Myocyte (in vitro differentiated cells): ENCODE measurements around the gene CACUL1. TPM values are rescaled to one million over a fixed set of nuclear protein-coding genes. Genes with fewer than 3 reads are reported as not detected.
"Not testable (repeated sequence)": the region's sequence is repeated elsewhere in the genome, so short reads cannot be mapped to it uniquely, and the experiment has no call there.

Experiments used
- DNase-seq: peaks from one replicate; pipeline ENCODE4 v3.0.0-alpha.2; 2012; ENCODE audit warnings: low read depth
- total RNA-seq: library from RNA; depleted of rRNA; stranded (reverse); fragments of >200 nt; gene quantifications from 2 replicates; pipeline ENCODE4 v1.2.3, GENCODE V29; 2014

The CACUL1 gene
- total RNA-seq, 1 donor from 2014 or later = 42.4 TPM

DNA sequence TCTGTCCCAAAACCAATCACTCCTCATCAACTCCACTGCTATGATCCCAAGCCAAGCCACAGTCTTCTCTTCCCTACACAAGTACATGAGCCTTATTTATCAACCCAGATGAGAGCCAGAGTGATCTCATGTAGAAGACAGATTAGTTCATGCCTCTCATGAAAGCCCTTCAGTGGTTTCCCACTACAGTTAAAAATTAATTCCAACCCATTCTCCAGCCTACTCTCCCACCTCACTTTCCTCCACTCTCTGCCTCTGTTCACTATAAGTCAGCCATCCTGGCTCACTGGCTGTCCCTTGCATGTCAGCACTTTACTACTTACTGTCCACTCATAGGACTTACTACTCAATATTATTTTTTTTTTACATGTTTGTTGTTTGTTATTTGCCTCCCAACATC is 67.3 kb downstream of the CACUL1 start:
- no peak for DNase-seq

DNA sequence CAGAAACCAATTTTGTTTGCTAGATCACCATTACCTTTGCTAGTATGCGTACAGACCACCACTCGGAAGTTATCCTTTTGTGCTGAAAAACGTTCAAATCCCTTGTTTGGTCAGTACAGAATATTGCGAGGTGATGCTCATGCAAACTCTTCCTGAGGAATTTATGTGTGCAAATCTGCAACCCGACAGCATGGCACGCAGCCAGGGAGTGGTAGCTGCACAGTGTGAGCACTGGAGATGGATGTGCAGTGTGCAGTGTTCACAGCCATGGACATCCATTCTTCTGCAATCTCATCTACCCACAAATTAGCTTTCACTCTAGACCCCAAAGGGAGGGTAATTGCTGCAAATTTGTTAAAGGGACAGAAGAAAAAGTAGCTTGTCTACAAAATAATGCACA is 72.2 kb downstream of the CACUL1 start:
- no peak for DNase-seq

DNA sequence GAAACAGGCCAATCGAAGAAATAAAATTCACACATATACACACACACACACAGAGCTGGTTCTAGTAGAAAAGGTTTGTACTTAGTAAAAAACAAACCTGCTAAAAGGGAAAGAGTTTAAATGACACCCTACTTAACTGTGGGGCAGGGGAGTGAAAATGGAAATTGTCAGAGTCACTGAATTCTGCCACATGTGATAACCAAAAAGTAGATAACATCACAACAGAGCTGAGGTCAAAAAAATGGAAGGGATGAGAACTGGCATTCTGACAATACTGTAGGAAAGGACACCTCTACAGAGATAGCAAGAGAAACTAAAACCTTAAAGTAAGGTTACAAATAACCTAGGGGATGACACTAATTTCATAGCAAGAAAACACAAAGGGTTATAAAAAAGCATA is 74.6 kb downstream of the CACUL1 start:
- DNase-seq = no peak

- no peak for DNase-seq
These were observed 80.4 kb downstream of the CACUL1 start for GRCh38 chr10:118674226-118674919.

- DNase-seq = no peak
These were observed 81.7 kb downstream of the CACUL1 start for GRCh38 chr10:118672766-118673715.

GRCh38 chr10:118672153-118672552 is 82.6 kb downstream of the CACUL1 start:
- DNase-seq = no peak

GRCh38 chr10:118671221-118671620 is 83.5 kb downstream of the CACUL1 start:
- not testable (repeated sequence) for DNase-seq

- no peak for DNase-seq
These were observed 84.2 kb downstream of the CACUL1 start for GRCh38 chr10:118670472-118671124.

DNA sequence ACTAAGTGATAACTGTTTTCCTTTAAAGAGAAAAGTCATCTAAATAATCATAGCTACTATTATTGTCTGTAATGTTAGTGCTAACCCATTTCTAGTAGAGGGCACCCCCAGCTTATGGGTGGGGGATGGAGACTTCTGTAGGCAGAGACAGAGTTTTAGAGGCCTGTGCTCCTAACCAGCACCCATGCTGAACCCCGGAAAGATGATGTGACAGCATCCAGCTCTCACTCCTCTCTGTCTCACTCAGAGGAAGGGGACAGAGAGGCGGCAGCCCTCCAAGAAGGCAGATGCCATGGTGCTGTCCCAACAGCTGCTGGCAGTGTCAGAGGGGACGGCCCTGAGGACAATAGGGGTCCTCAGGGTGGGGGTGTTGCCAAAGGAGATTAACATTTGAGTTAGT is 84.9 kb downstream of the CACUL1 start:
- no peak for DNase-seq

DNA sequence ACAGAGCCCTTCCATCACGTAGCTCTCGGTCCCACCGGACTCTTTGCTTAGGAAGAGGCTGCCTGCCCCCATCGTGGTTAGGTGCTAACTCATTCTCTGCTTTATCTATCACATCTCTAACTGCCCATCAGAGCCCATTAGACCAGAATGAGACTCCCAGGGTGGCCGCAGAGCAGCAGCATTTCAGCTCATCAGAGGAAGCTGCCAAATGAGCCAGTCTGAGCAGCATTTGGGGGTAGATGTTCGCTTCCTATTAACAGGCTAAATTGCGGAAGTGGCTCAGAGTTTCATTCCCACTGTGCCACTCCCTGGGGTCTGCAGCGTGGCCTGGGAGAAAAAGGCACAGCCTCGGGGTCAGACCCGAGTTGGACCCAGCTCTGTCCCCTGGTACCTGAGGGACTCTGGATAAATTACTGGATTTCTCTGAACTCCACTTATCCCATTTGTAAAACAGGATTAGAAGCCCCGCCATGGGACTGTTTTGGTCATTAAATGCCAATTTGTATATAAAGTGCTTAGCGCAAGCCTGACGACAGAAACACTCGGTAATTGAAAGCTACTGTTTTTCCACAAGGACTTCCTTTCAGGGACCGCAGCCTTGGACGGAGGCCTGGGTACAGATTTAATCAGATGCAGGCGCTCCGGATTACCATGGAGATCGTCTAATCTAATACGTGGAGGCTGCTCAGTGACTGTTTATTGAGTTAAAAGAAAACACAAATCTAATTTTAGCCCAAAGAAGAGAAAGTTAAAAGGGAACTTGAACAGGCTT is 85.6 kb downstream of the CACUL1 start:
- DNase-seq = peak; percentile 10

DNA sequence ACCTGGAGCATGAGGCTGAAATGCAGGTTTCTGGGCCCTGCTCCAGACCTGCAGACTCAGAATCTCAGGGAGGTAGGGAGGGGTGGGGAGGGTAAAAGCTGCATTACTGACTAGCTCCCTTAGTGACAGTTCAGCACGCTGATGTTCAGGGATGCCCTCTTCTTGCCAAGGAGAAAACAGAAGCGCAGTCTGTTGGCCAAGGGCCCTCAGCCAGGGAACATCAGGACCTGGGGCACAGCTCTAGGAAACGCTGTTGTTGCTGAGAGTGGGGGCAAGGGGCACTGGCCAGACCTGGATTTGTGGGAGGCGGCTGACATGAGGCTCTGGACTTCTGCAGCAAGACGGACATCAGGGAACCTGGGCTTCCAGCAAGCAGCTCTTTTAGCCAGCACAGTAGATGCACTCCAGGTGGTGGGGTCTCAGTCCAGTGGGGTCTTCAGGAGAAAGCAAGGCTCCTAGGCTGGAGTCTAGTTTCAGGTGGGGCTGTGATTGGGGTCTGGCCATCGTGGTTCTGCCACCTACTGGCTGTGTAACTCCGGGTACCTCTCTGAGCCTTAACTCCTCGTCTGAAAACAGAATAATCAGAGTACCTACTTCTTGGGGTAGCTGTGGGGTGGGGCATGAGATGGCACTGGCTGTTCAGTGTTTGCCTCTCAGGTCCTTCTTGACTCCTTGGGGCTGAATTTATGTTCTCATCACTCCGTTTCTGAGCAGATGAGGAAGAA is 86.4 kb downstream of the CACUL1 start:
- no peak for DNase-seq

DNA sequence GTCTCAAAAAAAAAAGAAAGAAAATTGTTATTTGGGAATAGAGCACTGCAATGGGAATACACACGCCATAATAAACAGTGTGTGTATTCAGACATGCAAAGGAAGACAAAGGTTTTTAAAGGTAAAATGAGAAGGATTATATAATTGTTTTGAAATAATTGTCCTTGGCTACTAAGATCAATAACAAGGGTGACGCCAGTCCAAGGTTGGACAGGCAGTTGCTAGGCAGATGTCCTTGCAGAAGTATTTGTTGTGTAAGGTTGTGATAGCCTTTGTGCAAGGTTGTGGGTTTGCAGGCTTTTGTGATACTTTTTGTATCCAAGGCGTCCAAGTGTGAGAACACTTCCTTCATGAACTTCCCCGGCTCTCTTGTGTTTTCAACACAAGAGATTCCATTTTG is 87.0 kb downstream of the CACUL1 start:
- no peak for DNase-seq

- no peak for DNase-seq
These were observed 88.4 kb downstream of the CACUL1 start for GRCh38 chr10:118666350-118666749.

DNA sequence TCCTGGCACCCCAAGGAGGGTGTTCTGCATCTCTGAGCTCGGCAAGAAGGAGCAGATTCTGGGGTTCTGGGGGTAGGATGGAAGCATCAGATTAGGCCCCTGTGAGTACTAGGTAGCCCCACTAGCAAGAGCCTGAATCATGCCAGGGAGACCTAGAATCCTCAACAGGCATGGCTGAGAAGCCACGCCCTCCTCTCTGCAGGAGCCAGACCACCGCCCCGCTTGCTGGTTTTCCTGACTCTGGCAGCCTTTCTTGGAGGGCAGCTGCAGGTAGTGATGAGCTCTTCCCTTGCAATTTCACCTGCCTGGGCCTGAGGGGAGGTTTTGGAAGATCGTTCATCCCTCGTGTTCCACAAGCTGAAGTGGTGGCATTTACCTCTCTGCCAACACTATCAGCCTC is 90.4 kb downstream of the CACUL1 start:
- no peak for DNase-seq

DNA sequence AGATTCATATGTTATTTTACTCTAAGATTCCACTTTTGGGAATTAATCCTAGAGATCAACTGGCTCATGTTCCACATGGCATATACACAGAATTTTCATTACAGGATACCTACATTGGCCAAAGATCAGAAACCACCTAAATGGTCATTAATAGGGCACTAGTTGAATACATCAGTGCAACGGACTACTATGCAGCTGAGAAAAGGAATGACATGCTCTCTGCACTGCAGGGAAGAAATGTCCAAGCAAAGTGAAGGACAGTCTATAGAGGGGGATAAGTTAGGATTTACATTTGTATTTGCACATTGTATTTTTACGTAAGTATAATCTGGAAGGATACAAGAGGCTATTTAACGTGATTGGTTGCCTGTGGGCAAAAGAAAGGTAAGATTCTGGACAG is 91.6 kb downstream of the CACUL1 start:
- no peak for DNase-seq

GRCh38 chr10:118662228-118663035 is 92.3 kb downstream of the CACUL1 start:
- DNase-seq = peak; percentile 86

- no peak for DNase-seq
These were observed 96.0 kb downstream of the CACUL1 start for GRCh38 chr10:118658762-118659161.

DNA sequence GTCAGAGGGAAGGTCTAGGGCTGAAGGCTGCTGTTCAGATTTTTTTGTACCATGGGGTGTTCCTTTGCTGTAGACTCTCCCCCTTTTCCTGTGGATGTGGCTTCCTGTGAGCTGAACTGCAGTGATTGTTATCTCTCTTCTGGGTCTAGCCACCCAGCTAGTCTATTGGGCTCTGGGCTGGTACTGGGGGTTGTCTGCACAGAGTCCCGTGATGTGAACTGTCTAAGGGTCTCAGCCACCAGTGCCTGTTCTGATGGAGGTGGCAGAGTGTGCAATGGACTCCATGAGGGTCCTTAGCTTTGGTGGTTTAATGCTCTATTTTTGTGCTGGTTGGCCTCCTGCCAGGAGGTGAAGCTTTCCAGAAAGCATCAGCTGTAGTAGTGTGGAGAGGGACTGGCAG is 96.6 kb downstream of the CACUL1 start:
- not testable (repeated sequence) for DNase-seq

DNA sequence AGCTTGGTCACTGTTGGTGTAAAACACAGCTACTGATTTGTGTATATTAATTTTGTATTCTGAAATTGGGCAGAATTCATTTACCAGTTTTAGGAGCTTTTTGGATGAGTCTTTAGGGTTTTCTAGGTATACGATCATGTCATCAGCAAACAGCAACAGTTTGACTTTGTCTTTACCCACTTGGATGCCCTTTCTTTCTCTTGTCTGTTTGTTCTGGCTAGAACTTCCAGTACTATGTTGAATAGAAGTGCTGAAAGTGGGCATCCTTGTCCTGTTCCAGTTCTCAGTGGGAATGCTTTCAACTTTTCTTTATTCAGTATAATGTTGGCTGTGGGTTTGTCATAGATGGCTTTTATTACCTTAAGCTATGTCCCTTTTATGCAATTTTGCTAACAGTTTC is 109.5 kb downstream of the CACUL1 start:
- DNase-seq = not testable (repeated sequence)

DNA sequence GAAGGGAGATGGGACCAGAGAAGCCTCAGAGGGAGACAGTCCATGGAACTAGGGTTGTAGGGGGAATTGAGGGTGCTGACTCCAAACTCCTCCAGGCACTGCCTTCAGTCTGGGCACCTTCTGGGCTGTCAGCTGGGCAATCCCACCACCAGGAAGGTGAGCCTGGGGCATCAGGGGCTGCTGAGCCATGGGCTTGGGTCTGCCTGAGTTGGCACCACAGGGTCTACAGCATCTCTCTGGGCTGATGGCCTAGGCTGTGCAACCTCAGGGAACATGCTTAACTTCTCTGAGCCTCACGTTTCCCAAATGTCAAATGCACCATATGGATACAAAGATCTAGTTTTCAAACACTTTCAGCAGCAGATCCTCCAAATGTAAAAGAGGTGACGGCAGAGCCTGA is 112.5 kb downstream of the CACUL1 start:
- DNase-seq = no peak
